Calu3 (cell line): ENCODE data around the gene MAN2A2. TPM values are rescaled to one million over a fixed set of nuclear protein-coding genes. Genes with fewer than 3 reads are reported as not detected.

Source experiments
- BruUV-seq: library from RNA; stranded (reverse); fragments of 400-500 nt; replicated peaks from 2 replicates; lab custom pipeline; 2021; lab: Mats Ljungman, UMichigan
- CTCF ChIA-PET: fragments of 300-600 bp; sonication (Branson Sonifier 250); formaldehyde crosslinking; loops from one replicate; lab custom pipeline; 2022; ENCODE audit warnings: antibody characterized with exemption; lab: Charles Lee
- DNase-seq: peaks from one replicate; pipeline ENCODE4 v3.0.0; 2022
- H3K27ac Mint-ChIP-seq: one replicate; pipeline ENCODE4 v1.8.0; 2022; ENCODE audit warnings: mixed read lengths; ENCODE audit not compliant: unreplicated experiment
- H3K27me3 Mint-ChIP-seq: one replicate; pipeline ENCODE4 v1.8.0; 2022; ENCODE audit warnings: mixed read lengths; ENCODE audit not compliant: unreplicated experiment
- H3K36me3 Mint-ChIP-seq: one replicate; pipeline ENCODE4 v1.8.0; 2022; ENCODE audit warnings: mild to moderate bottlenecking, moderate library complexity, mixed read lengths; ENCODE audit not compliant: insufficient read depth, unreplicated experiment
- H3K4me1 Mint-ChIP-seq: one replicate; pipeline ENCODE4 v1.8.0; 2022; ENCODE audit warnings: mild to moderate bottlenecking, low read depth, mixed read lengths; ENCODE audit not compliant: unreplicated experiment
- H3K4me3 Mint-ChIP-seq: one replicate; pipeline ENCODE4 v1.8.0; 2022; ENCODE audit warnings: mild to moderate bottlenecking, low read depth, moderate library complexity, mixed read lengths; ENCODE audit not compliant: unreplicated experiment
- H3K9me3 Mint-ChIP-seq: one replicate; pipeline ENCODE4 v1.8.0; 2022; ENCODE audit warnings: low read depth, mixed read lengths; ENCODE audit not compliant: unreplicated experiment
- intact Hi-C: fragments of 100-400 bp; cut with micrococcal nuclease; formaldehyde crosslinking; loops from one replicate; pipeline ENCODE4 v1.10.0; 2022; ENCODE audit not compliant: unreplicated experiment
- total RNA-seq: library from RNA; stranded (reverse); gene quantifications from 2 replicates; pipeline ENCODE4 v1.2.3, GENCODE V29; 2022
- TF ChIP-seq, protein P1 (sequence below): fragments of 200-600 bp; IDR thresholded peaks from one replicate; pipeline ENCODE4 v1.8.0; 2022; ENCODE audit warnings: antibody characterized with exemption; ENCODE audit not compliant: unreplicated experiment

MAN2A2 gene
- total RNA-seq, 1 experiment from 2014 or later, result 58.5 TPM

DNA sequence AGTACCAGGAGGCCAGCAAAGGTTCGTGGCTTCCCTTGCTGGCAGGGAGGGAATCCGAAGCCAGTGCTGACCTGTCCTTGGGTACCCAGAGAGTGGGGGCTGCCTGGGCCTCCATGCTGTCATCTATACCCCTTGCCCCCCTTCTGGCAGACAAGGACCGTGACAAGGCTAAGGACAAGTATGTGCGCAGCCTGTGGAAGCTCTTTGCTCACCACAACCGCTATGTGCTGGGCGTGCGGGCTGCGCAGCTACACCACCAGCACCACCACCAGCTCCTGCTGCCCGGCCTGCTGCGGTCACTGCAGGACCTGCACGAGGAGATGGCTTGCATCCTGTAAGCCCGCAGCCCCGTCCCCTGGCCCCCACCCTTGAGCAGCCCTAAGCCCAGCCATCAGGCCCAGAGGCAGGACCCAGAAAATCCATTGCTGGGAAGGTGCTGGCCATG, 16.0 kb upstream of the MAN2A2 start:
- CTCF ChIA-PET, result interaction anchor here (2.3 kb wide), 1 partner anchor 239 kb away, joined by 32 read pairs; no protein-coding TSS in a partner anchor
- intact Hi-C loops, result loop anchor here (5.0 to 10.0 kb wide), 3 partner anchors 70 to 595 kb away; no protein-coding TSS in a partner anchor
- Mint-ChIP-seq H3K36me3 (peaks cover 5% of the 10 kb centered on the region), H3K27me3 (peaks cover 25% of the 10 kb centered on the region), H3K4me3 (no peak overlapping the region), H3K9me3 (no peaks in the 10 kb centered on the region), H3K4me1 (no peaks in the 10 kb centered on the region), H3K27ac (no peak overlapping the region)
- TF ChIP-seq, protein P1, sequence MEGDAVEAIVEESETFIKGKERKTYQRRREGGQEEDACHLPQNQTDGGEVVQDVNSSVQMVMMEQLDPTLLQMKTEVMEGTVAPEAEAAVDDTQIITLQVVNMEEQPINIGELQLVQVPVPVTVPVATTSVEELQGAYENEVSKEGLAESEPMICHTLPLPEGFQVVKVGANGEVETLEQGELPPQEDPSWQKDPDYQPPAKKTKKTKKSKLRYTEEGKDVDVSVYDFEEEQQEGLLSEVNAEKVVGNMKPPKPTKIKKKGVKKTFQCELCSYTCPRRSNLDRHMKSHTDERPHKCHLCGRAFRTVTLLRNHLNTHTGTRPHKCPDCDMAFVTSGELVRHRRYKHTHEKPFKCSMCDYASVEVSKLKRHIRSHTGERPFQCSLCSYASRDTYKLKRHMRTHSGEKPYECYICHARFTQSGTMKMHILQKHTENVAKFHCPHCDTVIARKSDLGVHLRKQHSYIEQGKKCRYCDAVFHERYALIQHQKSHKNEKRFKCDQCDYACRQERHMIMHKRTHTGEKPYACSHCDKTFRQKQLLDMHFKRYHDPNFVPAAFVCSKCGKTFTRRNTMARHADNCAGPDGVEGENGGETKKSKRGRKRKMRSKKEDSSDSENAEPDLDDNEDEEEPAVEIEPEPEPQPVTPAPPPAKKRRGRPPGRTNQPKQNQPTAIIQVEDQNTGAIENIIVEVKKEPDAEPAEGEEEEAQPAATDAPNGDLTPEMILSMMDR, result no peak
- BruUV-seq, result no TSS peak
- DNase-seq, result no peak

DNA sequence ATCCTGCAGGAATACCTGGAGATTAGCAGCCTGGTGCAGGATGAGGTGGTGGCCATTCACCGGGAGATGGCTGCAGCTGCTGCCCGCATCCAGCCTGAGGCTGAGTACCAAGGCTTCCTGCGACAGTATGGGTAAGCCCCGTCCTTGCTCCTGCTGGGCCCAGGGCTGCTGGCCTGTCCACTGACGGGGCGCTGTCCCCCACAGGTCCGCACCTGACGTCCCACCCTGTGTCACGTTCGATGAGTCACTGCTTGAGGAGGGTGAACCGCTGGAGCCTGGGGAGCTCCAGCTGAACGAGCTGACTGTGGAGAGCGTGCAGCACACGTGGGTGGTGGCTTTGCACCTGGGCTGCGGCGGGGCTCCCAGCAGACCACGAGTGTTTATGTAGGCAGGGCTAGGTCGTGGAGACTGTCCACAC, 13.8 kb upstream of the MAN2A2 start:
- Mint-ChIP-seq H3K27me3 (peaks cover 25% of the 10 kb centered on the region), H3K36me3 (no peaks in the 10 kb centered on the region), H3K4me1 (no peaks in the 10 kb centered on the region), H3K9me3 (no peaks in the 10 kb centered on the region), H3K4me3 (no peak overlapping the region), H3K27ac (no peak overlapping the region)
- intact Hi-C loops, result loop anchor here (5.0 to 10.0 kb wide), 3 partner anchors 72 to 597 kb away; no protein-coding TSS in a partner anchor
- no TSS peak for BruUV-seq
- TF ChIP-seq, protein P1, result no peak
- no peak for DNase-seq
- CTCF ChIA-PET, result no interaction called here

DNA sequence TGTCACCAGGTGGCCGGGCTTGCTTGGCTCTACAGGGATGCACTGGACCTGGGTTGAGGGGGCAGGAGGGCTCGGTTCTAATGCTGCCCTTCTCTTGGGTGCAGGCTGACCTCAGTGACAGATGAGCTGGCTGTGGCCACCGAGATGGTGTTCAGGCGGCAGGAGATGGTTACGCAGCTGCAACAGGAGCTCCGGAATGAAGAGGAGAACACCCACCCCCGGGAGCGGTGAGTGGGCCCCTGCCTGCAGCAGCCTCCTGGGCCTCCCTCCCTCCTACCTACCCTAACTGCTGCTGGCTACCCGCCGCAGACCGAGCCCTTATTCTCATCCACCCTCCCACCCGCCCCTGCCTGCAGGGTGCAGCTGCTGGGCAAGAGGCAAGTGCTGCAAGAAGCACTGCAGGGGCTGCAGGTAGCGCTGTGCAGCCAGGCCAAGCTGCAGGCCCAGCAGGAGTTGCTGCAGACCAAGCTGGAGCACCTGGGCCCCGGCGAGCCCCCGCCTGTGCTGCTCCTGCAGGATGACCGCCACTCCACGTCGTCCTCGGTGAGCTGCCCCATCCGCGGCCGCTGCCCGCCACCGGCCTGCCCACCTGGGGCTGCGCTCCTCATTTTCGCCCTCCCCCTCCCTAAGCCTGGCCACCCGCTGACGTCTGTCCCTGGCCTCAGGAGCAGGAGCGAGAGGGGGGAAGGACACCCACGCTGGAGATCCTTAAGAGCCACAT, 13.2 kb upstream of the MAN2A2 start:
- intact Hi-C loops, result loop anchor here (5.0 to 10.0 kb wide), 3 partner anchors 73 to 598 kb away; no protein-coding TSS in a partner anchor
- TF ChIP-seq, protein P1, result no peak

DNA sequence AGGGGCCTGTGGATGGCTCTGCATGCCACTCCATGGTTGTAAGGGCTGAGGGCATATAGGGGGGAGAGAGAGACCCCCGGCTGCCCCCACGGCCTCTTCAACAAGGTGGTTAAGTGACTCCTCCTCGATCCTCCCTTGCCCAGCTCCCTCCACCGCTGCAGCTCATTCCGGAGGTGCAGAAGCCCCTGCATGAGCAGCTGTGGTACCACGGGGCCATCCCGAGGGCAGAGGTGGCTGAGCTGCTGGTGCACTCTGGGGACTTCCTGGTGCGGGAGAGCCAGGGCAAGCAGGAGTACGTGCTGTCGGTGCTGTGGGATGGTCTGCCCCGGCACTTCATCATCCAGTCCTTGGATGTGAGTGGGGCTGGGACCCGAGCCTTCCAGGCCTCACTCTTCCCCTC, 12.3 kb upstream of the MAN2A2 start:
- TF ChIP-seq, protein P1, result no peak
- Mint-ChIP-seq H3K4me1 (no peaks in the 10 kb centered on the region), H3K27me3 (peaks cover 32% of the 10 kb centered on the region), H3K36me3 (no peaks in the 10 kb centered on the region), H3K9me3 (no peaks in the 10 kb centered on the region), H3K27ac (no peak overlapping the region), H3K4me3 (no peak overlapping the region)
- DNase-seq, result no peak
- no TSS peak for BruUV-seq
- CTCF ChIA-PET, result no interaction called here
- intact Hi-C loops, result no loop called here

More for the DNA sequence above, 13.2 kb upstream of the MAN2A2 start:
- Mint-ChIP-seq H3K4me3 (no peak overlapping the region), H3K36me3 (no peaks in the 10 kb centered on the region), H3K9me3 (no peaks in the 10 kb centered on the region), H3K27ac (no peak overlapping the region), H3K27me3 (peaks cover 25% of the 10 kb centered on the region), H3K4me1 (no peaks in the 10 kb centered on the region)
- no peak for DNase-seq
- CTCF ChIA-PET, result interaction anchor here (0.6 kb wide), 1 partner anchor 530 kb away, joined by 3 read pairs; no protein-coding TSS in a partner anchor
- BruUV-seq, result no TSS peak
